HG02571 (cell line): Measurements from ENCODE around the gene FBXW10B.
"Not testable (repeated sequence)": the region's sequence is repeated elsewhere in the genome, so short reads cannot be mapped to it uniquely, and the experiment has no call there.

ENCODE experiments used
- ATAC-seq: cut with Tn5 transposase; IDR thresholded peaks from one replicate; pipeline ENCODE4 v1.9.1; 2021; ENCODE audit warnings: mild to moderate bottlenecking, moderate library complexity; ENCODE audit not compliant: unreplicated experiment

The FBXW10B gene

DNA sequence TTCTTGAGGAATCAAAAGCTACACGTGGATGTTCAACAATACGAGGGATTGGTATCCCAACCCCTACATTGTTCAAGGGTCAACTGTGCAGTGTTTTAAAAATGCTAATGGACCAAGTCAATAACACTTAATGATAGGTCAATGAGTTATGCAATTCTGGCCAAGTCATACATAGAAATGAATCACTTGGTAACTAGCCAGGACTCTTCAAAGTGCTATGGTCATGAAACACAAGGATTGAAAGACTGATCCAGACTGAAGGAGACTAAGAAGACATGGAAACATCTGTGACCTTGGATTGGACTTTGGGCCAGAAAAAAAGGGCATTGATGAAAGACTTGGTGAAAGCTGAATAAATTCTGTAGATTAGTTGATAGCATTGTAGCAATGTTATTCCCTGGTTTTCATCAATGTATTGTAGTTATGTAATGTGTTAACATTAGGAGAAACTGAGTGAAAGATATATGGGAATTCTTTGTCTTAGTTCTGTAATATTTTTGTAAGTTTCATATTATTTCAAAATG lies 11.5 kb upstream of the FBXW10B start:
- ATAC-seq: not testable (repeated sequence)

DNA sequence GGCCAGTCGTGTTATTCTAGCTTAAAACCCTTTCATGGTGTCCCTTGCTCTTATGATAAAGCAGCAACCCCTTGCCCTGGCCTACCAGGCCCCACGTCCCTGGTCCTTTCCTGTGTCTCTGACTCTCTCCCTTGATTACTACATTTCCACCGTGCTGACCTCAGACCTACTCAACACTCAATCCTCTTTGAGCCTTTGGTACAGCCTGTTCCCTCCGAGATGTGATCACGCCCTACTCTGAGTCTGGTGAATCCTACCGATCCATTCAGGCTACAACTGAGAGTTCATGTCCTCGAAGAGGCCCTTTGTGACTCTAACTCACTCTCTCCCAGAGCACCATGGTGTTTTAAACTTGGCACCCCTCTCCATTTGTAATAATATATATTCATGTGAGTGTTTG lies 10.5 kb upstream of the FBXW10B start:
- not testable (repeated sequence) for ATAC-seq

DNA sequence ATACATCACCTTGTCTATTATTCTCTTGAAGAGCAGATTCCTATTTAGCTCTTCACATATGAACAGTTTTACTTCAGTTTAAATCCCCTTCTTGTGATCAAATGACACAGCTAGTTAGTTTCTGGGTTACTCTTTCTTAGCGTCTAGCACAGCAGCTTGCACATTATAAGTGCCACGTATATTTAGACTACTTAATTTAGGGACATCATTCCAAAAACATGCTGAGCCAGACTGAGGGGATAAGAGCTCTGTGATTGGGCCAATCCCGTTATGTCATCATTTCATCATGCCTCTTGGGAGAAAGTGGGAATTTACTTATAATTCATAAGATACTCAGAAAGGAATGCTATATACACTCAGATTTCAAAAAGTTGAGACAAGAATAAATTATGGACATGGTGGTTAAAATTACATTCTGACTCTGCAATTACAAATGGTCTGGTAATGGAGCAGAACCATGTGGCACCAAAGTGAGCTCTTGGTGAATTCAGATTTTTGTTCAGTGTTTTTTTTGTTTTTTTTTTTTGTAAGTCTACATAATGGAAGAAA lies 4.2 kb upstream of the FBXW10B start:
- ATAC-seq: not testable (repeated sequence)

DNA sequence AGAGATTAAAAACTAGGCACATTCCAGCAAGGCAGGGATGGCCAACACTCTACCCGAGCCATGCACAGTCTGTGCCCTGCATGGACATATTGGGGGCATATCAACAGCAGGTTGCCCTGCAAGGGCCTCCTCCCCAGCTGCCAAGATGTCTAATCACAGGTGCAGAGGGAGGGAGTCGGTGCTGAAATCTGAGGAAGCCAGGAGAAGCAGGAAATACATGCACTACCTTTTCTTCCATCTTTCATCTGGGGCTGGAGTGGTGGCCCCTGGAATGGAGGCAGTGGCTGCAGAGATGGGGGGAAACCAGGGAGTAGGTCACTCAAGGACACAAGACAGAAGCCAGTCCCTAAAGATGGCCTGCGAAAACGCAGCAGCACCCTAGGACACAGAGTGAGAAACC lies 3.8 kb upstream of the FBXW10B start:
- ATAC-seq: not testable (repeated sequence)

DNA sequence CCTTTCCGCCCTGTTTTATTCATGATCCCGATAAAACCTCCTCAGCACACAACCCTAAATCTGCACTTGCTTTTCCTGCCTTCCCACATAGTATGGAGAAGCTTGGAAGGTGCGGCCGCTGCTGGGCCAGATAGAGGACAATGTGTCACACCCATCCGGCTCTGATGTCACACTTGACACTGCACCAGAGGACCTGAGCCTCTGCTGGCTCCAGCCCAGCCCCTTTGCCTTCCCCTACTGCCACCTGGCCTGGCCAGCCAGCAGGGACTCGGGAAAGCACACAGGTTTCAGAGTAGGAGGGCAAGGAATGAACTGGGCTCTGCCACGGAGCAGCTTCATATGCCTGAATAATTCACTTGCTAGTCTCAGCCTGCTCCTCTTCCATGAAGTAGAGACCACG lies 2.6 kb upstream of the FBXW10B start:
- not testable (repeated sequence) for ATAC-seq

DNA sequence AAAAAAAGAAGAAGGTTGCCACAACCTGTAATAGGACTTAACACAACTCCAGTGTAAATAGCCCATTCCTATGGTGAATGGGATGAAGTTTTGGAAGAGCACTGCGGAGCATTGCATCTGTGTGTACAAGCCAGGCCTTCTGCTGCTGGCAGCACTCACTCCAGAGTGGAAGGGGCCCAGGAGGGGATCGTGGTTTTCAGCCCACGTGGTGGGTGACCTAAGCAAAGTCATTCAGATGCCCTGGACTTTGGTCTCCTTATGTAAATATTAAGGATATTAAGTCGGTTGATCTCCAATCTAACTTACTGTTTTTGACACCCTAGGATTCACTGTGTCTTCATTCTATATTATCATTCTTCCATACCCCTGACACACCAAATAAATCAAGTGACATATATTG lies 2.7 kb downstream of the FBXW10B start:
- not testable (repeated sequence) for ATAC-seq

DNA sequence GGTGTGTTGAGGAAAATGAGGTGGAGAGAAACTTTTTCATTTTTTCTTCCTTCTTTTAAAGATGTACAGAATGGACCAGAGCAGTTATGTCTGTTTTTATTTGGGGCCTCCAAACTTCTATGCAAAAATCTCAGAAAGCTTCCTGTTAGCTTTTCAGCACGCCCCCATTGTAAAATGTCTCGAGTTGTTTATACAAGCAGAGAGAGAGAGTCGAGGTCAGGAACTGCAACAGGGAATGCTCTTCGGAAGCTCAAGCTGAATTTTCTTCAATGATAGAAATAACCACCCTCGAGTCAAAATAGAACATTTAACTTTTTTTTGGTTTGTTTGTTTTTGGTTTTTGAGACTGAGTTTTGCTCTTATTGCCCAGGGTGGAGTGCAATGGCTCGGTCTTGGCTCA lies 3.7 kb downstream of the FBXW10B start:
- ATAC-seq: not testable (repeated sequence)

DNA sequence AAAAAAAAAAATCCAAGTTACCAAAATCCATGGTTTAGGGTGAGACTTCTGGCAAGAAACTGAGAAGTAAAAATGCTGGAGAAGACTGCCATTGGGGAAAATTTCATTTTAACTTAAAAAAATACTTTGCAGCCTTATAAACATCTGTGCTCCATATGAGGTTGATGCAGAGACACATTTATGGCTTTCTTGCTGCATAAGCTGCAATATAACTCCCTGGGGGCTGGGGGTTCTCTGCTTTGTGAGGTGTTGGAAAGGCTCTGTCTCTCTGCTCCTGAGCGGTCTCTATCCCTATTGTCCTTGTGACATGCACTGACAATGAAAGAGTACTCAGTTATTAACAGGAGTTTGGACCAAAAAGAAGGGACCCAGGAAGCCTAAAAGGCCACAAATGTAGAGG lies 6.4 kb downstream of the FBXW10B start:
- not testable (repeated sequence) for ATAC-seq

DNA sequence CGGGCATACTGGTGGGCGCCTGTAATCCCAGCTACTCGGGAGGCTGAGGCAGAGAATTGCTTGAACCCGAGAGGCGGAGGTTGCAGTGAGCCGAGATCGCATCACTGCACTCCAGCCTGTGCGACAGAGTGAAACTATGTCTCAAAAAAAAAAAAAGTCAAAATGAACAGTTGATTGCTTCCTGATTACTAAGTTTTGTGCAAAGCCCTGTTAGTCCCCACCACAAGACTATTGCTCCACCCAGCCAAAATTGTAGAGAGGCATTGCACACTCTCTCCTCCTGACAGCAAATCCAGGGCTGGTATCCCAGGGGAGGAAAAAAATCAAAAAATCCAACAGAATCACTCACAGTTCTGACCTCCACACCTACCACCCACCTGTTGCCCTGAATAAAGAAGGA lies 26.5 kb downstream of the FBXW10B start:
- not testable (repeated sequence) for ATAC-seq

DNA sequence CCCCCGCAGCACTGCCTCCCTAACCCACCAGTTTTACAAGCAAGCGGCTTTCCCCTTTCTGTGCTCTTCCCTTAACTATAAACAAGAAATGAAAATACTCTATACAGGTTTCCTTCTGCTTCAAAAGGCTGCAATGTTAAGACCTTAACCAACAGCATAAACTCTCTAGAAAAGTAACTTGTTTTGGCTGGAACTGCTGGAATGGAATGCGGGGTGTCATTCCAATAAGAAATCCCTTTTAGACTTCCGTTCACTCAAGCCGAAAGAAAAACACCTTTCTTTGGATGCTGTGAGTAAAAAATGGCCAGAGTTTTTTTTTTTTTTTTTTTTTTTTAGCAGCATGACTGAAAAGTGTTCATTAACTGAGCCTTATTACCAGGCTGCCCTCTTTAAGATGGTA lies 27.5 kb downstream of the FBXW10B start:
- ATAC-seq: not testable (repeated sequence)

DNA sequence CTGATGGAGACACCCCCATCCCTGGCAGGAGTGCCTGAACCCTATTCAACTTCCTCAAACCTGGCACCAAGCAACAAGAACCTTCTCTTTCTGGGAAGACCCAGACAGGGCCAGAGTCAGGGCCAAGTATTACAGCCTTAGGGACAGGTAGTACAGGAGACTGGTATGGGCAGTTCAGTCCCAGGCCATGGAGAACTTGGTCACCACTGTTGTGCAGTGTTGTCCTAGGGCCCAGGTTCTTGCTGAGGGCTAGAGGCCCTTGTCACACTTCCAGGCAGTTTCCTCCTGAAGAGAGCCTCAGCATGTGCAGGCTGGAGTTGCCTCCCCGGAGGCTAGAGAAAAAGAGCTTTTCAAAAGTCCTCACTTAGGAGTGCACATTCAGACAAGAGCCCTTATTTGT lies 28.7 kb downstream of the FBXW10B start:
- not testable (repeated sequence) for ATAC-seq

DNA sequence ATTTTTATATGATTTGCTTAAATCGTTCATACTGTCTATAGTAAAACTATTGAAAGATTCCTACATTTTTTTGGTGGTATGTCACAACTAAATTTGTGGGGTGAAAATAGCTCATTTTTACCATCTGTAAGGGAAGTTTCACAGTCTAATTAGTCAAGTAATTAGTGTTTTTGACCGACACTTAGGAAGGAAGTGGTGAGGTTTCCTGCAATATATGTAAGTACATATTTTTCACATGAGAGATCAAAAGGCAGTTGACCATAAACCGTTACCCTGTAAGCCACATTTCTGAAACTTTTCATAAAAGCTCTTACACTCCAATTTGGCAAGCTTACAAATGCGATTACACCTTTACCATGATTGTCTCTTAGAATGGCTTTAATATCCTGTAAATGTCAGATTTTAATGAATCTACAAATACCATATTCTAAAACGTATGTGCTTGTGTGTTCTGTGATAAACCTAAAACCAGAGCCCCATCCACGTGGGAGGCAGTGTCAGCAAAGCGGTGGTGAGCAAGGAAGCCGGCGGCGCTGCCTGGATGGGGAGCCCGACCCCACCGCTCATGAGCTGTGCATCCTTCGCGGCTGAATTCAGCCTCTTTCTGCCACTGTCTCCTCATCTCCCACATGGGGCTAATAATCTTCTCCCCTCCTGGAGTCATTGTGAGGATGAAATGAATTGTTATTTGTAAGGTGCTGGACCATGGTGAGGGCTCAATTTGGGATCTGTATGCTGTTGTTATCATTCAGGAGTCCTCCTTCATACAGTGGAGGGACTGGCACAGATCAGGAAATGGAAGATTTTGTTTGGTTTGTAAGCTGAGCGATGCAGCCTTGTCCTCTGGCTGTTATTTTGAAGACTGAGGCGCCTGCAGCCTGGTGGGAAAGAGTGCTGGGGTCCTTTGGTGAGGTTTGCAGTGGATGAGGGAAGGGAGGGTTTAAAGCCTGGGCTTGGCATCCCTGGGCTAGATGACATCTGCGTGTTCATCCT lies 29.7 kb downstream of the FBXW10B start:
- ATAC-seq: not testable (repeated sequence)

DNA sequence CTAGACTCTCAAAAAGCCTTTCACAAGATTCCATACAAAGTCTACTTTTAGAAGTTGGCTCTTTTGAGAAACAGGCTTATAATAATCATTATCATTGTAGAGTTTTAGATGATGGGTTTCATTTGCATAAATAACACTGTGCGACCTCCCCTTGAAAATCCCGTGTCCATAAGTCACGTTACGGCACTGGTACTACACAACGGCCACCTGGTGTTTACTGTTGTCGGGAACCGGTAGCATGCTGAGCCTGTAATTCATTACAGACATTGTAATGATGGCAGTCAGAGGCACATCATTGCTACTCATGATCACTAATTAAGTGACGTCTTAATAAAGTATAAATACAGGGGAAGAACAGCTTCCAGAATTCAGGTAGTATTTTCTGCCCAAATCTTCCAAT lies 31.5 kb downstream of the FBXW10B start:
- ATAC-seq: not testable (repeated sequence)

DNA sequence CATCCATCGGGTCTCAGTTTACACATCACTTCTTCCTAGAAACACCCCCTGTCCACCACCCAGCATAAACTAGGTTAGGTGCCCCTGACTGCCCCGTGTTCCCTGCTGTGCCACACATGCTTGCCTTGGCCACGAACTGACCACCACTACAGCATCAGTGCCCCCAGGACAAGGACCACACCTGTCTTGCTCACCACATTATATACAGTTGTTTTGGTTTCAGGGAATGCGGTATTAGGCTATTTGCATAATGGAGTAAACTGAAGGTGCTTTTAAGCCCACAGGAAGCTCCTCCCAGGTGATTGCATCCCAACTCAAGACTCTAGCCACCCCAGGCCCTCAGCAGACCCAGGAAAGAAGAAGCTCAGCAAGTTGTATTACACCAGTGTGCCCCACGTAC lies 36.2 kb downstream of the FBXW10B start:
- not testable (repeated sequence) for ATAC-seq

DNA sequence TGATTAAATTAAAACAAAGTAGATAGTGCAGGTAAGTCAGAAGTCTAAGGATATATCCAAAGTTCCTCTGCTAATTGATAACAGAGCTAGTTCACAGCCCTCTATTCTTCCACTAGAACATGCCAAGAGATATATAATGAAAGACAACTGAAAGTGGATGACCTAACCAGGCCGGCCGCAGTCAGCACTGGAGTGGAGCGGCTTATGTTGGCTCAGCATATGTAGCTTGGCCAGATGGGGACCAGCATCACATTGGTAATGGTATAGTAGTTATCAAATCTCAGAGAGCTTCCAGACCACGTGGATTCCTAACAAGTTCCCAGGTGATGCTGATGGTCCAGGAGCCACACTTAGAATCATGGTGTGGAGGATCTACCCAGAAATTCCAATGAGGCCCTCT lies 38.0 kb downstream of the FBXW10B start:
- ATAC-seq: not testable (repeated sequence)

DNA sequence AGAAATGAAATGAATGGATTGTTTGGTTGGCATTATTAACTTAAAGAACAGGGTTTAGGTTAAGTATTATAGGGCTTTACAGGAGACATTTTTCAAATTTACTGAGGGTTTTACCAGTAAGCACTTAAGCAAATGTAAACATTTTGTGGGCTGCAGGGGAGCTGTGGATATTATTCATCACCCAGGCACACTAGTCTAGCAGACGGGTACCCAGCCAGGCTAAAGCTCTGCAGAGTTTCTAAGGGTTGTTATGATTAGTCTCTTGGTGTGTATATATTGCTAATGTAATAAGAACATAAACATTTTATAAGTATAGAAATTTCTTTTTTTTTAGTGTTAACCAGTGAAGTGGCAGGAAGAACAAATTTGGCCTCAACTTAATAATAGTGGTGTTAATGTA lies 42.7 kb downstream of the FBXW10B start:
- ATAC-seq: not testable (repeated sequence)

DNA sequence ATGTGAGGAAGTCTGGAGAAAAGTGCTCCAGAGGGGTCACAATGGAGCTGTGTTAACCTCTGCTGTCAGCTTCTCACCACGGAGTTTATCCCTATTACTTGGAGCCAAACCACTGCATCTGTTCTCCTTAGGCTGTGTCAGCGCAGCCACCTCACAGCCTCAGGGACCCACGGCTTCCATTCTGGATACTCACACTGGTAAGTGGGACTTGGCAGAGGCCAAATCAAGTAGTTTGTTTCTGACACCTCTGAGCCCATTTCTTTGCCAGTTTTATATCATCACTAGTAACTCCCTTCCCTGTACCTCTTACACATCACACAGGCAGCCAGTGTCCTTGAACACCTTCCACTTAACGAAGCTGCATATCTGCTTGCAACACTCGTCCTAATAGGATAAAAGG lies 44.8 kb downstream of the FBXW10B start:
- ATAC-seq: not testable (repeated sequence)

DNA sequence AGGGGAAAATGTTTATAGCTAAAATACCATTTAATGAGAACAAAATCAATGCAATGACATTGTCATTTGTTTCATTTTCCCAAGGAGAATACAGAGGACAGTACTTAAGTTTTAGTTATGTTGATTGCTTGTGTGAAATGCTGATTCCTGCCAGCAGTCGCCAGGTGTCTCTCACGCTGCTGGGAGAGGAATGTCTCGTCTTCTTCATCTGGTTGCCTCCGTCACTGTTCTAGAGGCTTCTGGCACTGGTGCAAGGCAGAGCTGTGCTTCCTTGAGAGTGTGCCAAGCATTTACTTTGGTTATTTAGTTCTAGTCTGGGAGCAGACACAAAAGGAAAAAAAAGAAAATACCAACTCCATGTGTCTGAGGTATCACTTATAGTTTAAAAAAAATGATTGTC lies 45.6 kb downstream of the FBXW10B start:
- ATAC-seq: not testable (repeated sequence)
